Nasal cavity respiratory epithelium epithelial cell of viscerocranial mucosa (primary cell): ENCODE measurements around the gene TMEM132A. TPM values are rescaled to one million over a fixed set of nuclear protein-coding genes. Genes with fewer than 3 reads are reported as not detected.

Experiments used
- total RNA-seq: library from RNA; depleted of rRNA; stranded (reverse); fragments of >200 nt; gene quantifications from 2 replicates; pipeline ENCODE4 v1.2.3, GENCODE V29; 2014

TMEM132A gene
- 22.6 and 144 TPM in 2 replicates for total RNA-seq

DNA sequence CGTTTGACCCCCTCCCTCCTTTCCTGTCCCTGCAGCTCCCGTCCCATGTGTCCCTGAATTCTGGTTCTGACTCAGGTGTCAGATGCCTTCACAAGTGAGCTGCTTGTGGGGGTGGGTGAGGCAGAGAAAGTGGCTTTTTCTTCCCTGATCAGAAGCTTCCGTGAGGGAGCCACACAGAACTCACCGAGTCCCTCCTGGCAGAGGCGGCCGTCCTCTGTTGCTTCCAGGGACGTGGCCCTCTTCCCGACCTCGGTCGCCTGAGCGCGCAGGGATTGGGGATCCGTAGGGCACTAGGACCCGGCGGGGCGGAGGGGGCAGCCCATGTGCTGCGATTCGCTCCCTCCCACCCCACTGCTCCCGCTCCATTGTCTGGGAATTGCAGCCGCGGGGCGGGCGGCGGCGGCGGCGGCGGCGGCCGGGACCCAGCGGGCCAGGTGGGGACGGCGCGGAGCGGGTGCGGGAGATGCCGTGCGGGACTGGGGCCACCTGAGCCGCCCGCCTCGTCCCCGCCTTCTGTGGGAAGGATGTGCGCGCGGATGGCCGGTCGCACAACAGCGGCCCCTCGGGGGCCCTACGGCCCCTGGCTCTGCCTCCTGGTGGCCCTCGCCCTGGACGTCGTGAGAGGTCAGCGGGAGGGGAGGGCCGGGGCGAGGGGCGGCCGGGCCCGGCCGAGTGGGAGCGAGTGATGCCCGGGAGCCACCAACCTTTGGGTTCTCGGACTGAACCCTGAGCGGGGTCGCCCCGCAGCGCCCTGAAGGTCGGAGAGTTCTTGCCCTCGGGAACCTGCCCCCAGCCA is at the start of gene TMEM132A:
TSS of gene TMEM132A (plus strand) at position 351 of the 796 bp plus-strand sequence. CDS start at position 525, 174 bp downstream.

GRCh38 chr11:60906132-60906972 is 17.9 kb upstream of the TMEM132A start, which contains the start of gene PRPF19:
TSS of gene PRPF19 (minus strand) at chr11:60906585. CDS start at chr11:60906382, 203 bp downstream.

GRCh38 chr11:60913793-60914632 is 10.2 kb upstream of the TMEM132A start, which contains the start of gene TMEM109:
TSS of gene TMEM109 (plus strand) at chr11:60914158. CDS start at chr11:60919694, 5,536 bp downstream.

GRCh38 chr11:60951904-60952741 is 27.9 kb downstream of the TMEM132A start, which contains the start of gene SLC15A3:
TSS of gene SLC15A3 (minus strand) at chr11:60952176. CDS start at chr11:60951551, 625 bp downstream.

DNA sequence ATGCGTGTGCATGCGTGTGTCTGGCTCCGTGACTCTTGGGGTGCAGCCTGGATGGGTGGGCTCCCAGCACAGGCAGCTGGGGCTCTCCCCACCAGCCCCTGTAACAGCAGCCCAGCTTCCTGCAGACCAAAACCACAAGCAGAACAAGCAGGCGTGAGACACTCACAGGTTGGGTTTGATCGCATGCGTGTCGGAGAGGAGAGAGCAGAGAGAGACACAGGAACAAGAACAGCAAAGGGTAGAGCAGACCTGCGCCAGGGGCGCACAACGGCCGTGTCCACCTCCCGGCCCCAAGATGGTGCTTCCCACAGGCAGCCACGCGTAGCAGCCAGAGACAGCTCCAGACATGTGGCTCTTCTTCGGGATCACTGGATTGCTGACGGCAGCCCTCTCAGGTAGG is 47.3 kb downstream of the TMEM132A start, which contains the start of gene CD6:
TSS of gene CD6 (plus strand) at position 161 of the 400 bp plus-strand sequence. CDS start at position 347, 186 bp downstream.

Other genes starting within 250 kb of the TMEM132A start
- gene MS4A8, start 224.8 kb upstream of the TMEM132A start, total RNA-seq, result not detected in 2 replicates
- not detected in 2 replicates for gene MS4A18, start 199.7 kb upstream of the TMEM132A start, total RNA-seq
- not detected in 2 replicates for gene MS4A15, start 167.6 kb upstream of the TMEM132A start, total RNA-seq
- gene MS4A10, start 139.1 kb upstream of the TMEM132A start, total RNA-seq, result not detected in 2 replicates
- gene CCDC86, start 82.3 kb upstream of the TMEM132A start, total RNA-seq, result 17.8 and 24.9 TPM in 2 replicates
- gene PTGDR2, start 68.5 kb upstream of the TMEM132A start, total RNA-seq, result under 0.01 and 0.07 TPM in 2 replicates
- not detected in 2 replicates for gene ZP1, start 56.9 kb upstream of the TMEM132A start, total RNA-seq
- gene PRPF19, start 17.9 kb upstream of the TMEM132A start, total RNA-seq, result 38.3 and 76.7 TPM in 2 replicates
- 6.5 and 29.0 TPM in 2 replicates for gene TMEM109, start 10.3 kb upstream of the TMEM132A start, total RNA-seq
- under 0.01 and 0.85 TPM in 2 replicates for gene SLC15A3, start 27.7 kb downstream of the TMEM132A start, total RNA-seq
- 0.07 TPM in 1 of 2 replicates, not detected in the other for gene CD6, start 47.2 kb downstream of the TMEM132A start, total RNA-seq
- not detected in 2 replicates for gene CD5, start 178.0 kb downstream of the TMEM132A start, total RNA-seq
- gene VPS37C, start 237.0 kb downstream of the TMEM132A start, total RNA-seq, result 12.0 and 13.2 TPM in 2 replicates